GM18868 (cell line): ENCODE measurements around the gene SORCS1.

Source experiments
- ATAC-seq: cut with Tn5 transposase; IDR thresholded peaks from one replicate; pipeline ENCODE4 v1.9.1; 2021; ENCODE audit warnings: mild to moderate bottlenecking, moderate library complexity; ENCODE audit not compliant: unreplicated experiment

Gene SORCS1

DNA sequence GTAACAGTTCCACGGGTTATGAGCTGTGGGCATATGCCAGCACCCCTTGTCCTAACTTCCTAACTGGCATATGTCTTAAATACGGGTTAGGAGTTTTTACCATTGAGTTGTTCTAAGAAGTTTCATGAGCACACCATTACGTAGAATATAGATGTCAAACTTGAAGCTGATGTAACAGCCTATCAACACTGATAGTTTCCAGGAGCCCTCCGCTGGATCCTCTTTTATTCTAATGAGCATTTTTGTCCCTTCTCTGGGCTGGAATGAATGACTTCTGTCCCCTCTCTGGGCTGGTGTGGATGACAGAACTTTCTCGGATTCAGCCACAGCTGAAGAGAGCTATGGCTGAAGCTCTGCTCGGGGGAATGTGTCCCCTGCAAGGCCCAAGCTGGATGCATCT lies 256.3 kb downstream of the SORCS1 start:
- ATAC-seq = no peak

DNA sequence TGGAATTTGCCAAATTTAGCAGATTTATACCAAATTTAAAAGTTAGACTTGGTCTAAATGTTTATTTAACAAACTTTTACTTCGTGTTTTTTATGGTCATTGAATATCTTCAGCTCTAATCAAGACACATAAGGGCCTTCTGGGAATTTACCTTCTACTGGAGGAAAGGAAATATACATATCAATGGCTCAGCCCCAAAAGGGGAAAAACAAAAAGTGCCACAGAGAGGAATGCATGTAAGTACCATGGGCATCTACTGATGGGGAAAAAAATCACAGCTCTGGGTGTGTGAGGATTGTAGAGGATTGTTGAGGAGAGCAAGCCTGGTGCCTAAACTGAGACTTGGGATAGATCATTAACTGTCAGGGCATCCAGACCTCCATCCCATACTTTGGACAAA lies 260.3 kb downstream of the SORCS1 start:
- ATAC-seq = no peak

DNA sequence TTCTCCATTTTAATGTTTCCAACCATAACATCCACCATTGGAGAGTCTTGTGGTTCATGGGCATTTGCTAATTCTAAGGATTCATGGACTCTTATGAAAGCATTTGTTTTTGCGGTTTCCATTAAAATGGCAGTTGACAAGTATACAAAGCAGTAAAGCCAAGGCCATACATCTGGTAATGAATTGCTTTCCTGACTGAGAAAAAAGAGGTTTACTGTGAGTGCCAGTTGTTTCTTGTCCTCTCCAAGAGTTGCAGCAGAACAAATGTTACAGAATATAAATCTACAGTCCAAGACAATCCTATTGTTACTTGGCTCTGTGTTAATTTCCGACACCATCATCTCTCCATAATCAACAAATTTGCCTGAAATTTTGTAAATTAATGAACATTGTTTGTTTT lies 261.3 kb downstream of the SORCS1 start:
- ATAC-seq = no peak

DNA sequence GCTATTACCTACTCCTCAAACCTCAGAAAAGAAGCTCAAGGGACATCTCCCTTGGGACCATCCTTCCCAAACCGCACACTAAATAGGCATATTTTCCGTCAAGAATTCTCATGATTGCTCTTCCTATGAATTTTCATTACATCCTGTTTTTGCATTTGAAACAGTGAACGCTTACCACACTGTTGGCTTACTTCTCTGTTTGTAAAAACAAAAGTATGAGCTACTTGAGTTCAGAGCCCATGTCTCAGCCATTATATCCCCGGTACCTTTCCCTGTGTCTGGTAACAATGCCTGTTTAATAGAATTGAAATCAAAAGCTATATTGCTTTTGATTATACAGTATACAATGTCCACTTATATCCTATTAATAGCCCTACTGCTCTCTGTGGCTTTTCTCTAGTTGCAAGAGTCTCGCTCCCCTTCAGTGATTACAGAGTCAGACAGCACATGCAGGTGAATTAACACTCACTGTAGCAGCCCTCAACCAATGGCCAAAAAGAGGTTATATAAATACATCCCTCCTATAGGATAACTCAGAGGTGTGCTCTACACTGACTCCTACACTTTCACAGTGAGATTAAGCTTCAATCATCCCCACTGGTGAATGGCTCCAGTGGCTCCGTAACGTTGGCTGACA lies 264.4 kb downstream of the SORCS1 start:
- peak; percentile 56 for ATAC-seq

DNA sequence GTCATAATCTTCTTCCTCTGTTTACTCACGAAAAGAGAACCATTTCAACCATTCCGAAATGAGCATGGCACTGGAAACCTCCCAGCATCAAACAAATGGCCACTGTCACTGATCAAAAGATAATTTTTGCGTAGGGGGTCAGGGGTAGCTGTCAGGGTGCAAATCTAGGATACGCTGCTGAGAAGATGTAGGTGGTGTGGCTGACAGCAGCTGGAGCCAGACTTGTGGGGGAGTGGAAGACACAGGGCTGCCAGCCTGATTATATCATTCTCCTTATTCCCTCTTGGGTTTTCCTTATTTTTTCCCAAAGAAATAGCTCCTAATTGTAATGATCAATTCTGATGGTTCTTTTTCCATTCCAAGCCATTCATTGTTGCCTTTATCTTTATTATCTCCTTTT lies 266.1 kb downstream of the SORCS1 start:
- ATAC-seq = no peak

DNA sequence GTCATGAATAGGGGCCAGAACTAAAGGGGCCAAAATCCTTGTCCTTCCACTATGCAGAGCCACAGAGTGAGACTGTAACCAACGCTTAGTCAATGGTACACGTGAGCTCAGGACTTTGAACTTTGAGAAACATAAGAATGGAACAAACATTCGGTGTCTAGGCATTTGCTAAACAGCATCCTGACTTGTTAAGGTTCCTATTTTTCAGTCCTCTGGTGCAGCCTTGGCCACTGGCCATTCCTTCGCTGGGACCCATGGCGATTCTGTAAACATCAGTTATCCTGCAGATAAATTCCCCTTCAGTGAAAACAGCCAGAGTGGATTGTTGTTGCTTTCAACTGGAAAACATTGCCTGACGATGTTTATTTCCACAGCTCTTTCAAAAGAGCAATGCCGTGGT lies 266.8 kb downstream of the SORCS1 start:
- ATAC-seq = no peak

DNA sequence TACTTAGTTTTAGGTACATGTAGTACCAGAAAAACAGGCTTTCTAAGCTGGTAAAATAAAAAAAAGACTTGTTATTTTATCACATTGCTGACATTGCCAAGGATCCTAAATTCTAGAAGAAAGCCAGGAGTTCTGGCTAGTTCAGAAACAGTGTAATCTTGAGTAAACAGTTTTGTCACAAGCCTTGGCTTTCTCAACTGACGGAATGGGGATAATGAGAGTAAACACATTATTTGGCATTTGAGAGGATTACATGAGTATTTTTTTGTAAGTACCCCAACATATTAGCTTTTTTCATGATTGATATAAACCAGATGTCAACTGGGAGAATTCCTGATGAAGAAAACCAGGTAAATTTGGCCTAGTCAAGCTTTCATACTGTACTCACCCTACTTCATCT lies 269.8 kb downstream of the SORCS1 start:
- no peak for ATAC-seq

DNA sequence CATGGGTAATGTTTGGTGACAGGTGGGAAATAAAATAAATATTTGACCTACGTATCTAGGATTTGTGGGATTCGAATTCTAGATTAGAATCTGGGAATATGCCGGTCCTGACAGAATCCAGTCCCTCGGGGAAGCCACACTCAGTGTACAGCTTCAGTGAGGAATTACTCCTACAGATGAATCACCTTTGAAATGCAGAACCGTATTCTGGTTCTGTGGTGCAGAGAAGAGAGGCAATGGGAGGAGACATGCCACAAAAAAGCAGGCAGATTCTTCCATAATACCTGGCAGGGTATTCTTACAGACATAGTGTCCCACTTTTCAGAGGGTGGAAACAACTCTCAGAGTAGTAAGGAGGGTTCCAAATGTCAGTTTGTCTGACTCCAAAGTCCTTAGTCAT lies 286.9 kb downstream of the SORCS1 start:
- ATAC-seq = no peak

DNA sequence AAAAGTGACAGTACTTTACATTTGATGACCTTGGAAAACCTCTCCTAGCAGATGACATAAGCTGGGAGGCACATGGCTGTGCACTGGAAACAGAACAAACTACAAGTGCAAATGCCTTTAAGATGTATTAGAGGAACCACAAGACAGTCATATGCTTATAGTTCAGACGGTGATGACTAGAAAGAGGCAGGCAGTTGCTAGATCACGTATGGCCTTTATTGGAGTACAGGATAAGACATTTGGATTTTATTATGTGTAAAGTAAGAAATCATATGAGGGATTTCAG lies 290.0 kb downstream of the SORCS1 start:
- ATAC-seq = no peak

DNA sequence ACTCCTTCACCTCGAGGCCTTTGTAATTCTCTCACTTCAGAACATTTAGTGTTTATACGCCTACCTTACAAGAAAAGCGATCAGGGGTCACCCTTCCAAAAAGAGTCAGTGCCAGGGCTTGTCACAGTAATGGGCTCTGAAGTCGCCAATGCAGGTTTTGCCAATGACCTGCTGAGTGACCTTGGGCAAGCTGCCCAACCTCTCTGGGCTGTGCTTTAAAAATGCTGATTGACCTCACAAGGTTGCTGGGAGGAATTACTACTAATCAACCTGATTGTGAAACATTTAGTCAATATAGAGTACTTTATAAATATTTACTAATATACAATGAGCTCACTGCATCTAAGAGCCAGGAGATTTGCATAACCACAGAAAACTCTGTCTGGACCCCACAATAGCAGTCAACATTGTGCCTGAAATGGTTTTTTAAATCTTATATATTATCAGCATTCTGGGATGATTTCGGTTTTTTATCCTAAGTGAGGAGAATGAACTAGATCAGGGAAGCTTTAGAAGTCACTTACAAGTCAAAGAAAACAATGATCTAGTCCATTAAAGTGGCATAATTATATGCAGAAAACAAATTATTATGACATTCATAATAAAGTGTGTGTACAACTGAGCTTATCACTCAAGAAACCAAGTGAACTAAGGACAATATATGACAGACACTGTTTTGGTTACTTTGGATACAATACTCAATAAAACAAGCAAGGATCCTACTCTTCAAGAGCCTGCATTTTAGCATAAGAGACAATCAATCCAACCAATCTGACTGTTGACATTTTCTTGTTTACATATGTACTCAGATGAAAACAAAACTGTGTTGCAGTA lies 290.5 kb downstream of the SORCS1 start:
- ATAC-seq = no peak

DNA sequence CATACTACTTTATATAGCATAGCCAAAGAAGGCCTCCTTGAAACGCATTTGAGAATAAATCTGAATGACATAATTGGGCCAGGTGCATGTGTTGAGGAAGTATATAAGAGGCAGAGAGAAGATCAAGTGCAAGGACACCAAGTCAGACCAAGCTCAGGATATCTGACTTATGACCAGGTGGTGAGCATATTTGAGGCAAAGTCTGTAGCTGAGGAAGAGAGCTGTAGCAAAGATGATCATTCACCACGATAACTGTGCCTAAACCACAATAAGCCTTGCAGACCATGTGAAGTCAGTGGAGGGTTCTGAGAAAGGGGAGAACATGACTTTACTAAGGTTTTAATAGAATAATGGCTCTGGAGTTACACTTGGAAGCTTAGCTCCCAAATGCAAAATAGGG lies 292.3 kb downstream of the SORCS1 start:
- ATAC-seq = no peak

DNA sequence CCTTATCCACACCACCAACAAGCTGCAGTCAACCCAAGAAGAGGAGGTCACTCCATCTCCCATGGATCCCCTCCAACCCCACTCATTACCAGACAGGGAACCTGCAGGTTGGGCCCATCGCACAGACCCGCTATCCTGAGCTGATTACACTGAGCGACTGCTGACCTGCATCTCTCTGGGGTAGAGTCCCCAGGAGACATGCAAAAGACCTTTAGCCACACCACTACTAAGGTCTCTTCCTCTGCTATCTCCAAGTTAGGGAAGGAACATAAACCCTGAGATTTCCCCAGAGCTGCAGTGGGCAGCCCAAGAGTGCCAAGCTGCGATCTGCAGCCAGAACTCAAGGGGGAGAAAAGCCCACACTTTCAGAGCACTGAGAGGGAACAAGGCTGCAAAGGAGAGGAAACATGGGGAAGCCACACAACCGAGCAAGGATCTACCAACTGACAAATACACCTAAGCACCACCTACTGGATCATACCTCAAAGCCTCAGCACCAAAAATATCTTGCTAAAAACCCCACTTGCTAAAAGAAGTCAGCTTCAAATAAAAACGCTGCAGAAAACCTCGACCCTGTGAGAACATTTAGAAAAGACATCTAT lies 298.2 kb downstream of the SORCS1 start:
- no peak for ATAC-seq

DNA sequence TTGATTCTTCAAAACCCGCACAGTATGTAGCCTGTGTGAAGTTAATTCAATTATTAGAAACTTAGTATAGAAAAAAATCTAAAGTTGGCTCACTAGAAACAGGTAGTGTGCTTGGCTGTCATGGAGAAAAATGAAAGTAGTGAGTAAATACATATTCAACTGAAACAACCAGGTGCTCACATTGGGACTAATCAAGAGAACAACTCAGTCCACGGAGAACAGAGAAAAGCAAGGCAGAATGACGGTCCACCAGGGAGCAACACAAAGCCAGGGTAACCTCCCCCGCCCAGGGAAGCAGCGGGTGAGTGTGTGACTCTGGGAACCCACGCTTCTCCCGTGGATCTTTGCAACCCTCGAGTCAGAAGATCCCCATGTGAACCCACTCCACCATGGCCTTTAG lies 300.5 kb downstream of the SORCS1 start:
- ATAC-seq = peak; percentile 28

DNA sequence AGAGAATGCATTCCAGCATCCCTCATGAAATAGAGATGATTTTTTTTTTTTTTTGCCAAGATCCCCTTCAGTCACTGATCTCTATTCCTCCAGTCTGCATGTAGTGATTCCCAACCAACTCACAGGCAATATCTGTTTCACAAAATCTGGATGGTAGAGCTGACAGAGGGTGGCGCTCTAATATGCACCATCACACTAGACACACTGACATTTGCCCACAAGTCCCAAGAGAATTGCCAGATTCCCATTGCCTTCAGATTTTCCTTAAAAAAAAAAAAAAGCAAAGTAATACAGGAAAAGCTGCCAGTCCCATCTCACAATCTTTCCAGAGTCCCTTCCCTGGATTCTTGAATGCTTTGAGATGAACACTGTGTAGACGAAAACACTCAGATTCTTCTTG lies 301.0 kb downstream of the SORCS1 start:
- peak; percentile 50 for ATAC-seq

DNA sequence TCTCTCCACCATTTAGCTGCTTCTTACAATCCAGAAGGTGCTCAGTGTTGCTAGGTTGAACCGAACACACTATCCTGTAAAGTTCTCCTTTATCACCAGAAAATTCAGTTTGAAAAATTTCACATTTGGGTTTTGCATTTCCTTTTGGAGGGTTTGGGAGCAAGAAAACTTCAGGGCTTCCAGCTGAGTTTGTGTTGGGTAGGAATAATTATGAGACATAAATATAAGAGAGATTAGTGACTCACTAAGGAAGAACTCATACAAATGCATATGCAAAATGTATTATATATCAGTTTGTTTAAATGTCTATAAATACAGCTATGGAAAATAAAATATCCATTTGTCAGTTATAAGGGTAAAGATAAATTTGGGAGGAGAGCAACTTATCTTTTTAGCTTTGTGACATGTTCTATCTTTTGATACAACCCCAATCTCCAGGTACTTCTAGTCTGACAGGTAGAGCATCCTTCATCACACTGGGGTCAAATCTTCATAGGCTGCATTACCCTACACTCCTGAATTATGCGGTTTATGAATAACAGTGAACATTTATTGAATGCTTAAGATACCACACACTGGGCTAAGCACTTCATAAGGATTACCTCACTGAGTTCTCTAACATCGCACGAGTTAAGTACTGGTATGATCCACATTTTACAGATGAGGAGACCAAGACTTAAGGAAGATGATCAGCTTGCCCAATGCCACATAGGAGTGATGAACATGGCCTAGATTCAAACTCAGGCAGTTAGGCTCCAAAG lies 304.4 kb downstream of the SORCS1 start:
- no peak for ATAC-seq

DNA sequence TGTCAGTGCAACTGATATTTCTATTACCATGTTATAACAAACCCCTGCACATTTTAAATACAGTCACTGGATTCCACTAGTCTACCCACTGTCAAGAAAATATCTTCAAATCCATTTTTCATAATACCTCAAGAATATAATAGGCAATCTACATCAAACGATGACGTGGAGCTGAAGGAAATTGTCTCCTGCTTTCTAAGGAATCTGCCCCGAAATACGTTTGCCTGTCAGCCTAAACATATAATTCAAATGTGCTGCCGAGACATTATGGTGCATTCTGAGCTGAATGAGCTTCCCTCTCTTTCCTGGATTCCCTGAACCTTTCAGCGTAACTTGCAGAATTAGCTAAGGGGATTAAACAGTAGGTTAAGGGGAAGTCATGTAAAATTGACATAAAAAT lies 306.8 kb downstream of the SORCS1 start:
- no peak for ATAC-seq

DNA sequence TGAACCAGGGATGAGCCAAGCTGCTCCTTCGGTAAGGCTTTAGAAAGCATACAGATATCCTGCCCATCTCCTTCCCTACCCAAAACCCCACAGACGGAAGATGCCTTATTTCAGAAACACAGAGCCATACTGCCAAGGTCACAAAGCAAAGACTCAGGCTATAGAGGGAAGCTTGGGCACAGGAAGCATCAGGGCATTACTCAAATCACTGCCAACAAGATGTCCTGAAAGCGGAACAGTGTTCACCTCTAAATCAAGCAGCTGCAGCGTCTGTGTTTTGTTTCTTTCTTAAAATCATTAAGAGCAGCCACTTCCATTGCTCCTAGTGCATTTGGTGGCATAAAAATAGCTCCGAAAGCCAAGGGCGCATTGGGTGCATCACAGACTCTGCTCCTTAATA lies 307.3 kb downstream of the SORCS1 start:
- no peak for ATAC-seq

DNA sequence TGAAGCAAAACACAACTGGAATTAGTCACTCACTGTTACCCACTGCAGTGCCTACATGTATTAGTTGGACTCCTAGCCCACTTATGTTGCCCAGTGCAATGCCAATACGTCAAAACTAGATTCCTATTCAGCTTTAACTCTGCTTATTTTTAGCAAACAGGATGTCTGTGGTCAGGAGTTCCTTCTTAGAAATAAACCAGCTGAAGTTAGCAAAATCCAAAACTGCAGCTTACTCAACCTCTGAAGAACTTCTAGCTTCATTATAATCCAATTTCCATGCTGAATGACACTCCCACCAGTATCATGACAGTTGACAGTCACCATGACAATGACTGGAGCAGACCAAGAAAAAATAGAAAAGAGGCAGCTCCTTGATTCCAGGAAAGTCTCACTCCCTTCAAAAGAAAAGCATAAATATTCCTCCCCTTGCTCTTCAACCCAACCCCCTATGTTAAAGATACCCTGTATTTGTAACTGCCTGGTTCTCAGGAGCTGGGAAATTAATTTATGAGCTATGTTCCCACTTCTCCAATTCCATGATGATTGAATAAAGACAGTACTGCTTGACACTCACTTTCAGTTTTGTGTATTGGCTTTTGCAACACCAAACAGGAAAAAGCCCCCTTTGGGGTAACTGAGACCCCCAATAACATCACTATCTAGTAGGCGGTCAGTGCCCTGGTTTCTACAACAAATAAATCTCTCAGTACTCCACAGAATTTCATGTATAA lies 327.4 kb downstream of the SORCS1 start:
- peak; percentile 92 for ATAC-seq

DNA sequence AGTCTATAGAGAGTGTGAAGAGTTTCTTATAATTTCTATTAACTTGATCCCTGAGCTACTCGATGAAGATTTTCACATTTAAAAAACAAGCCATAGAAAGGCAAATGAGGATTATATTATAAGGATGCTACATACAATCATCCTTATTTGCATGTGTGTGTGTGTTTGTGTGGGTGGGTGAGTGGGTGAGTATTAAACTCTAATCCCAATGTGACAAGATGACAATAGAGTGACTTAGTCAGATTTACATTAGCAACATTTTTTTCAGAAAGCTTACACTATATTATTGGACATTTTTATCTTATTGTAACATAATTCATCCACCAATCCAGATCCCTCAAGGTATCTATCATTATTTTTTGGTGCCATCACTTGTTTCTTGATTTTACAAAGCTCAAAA lies 331.7 kb downstream of the SORCS1 start:
- ATAC-seq = no peak

DNA sequence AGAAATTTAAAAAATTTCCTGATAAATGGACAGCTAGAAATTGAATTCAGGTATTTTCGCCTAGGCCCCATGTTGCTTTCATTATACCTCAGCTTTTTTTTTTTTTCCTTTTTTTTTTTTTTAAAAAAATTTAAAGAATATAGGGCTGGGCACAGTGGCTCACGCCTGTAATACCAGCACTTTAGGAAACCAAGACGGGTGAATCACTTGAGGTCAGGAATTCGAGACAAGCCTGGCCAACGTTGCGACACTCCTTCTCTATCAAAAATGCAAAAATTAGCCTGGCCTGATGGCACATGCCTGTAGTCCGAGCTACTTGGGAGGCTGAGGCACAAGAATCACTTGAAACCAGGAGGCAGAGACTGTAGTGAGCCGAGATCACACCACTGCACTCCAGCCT lies 334.0 kb downstream of the SORCS1 start:
- ATAC-seq = no peak

DNA sequence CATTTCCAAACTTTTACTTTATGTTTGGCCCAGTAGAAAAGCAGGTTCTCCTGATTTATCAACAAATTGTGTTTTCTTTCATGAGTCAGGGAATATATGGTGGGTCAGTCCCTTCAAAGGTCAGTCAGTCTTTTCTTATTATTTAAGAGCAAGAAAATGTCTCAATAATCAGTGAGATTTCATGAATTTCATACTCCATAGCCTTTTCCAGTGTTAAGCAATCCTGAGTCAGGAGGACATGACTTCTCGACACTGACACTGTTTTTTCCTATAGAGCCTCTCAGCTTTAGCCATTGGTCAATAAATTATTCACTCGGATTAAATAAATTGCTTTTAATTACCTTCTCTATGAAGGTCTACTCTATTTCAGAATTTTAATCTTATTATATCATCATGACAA lies 334.5 kb downstream of the SORCS1 start:
- no peak for ATAC-seq
